ENCODE results near the gene BICDL1. TPM values are rescaled to one million over a fixed set of nuclear protein-coding genes. Genes with fewer than 3 reads are reported as not detected.

Gene BICDL1
- total and polyA plus RNA-seq, 10 donors: 4.5 to 16.0 (median 8.7) TPM

GRCh38 chr12:120103044-120103338 is 114.0 kb downstream of the BICDL1 start:
- TF ChIP-seq POLR2AphosphoS5 (IDR thresholded peaks at IDR 0.05) (no peak), POLR2A (IDR thresholded peaks at IDR 0.05) (no peak), CTCF (IDR thresholded peaks at IDR 0.05 in 8 of 11, conservative IDR thresholded peaks at IDR 0.05 in 3 of 11) (no peak)
- Histone ChIP-seq H3K4me1 (peaks cover 22 to 66% (median 44%) of the 10 kb centered on the region in 6 donors), H3K4me3 (no peak overlapping the region), H3K27me3 (replicated peaks in 1 of 7) (no peaks in the 10 kb centered on the region), H3K27ac (peak overlapping the region in 3 of 8 donors; percentile 67 to 77 (median 68)), H3K9me3 (no peaks in the 10 kb centered on the region), H3K36me3 (peaks cover 0 to 100% (median 75%) of the 10 kb centered on the region in 6 donors)
- 84 to 94% (median 90%) methylated on average over 11 of the region's 11 CpGs for WGBS, 5 donors
- no peak for DNase-seq
- intact Hi-C loops (cut with DNase I; ENCODE audit: low total_unique reads): no loop called here

GRCh38 chr12:120103371-120103770 is 114.3 kb downstream of the BICDL1 start:
- intact Hi-C loops (cut with DNase I; ENCODE audit: low total_unique reads): no loop called here
- Histone ChIP-seq H3K27ac (no peak overlapping the region), H3K4me1 (peaks cover 22 to 69% (median 46%) of the 10 kb centered on the region in 6 donors), H3K36me3 (peaks cover 0 to 100% (median 72%) of the 10 kb centered on the region in 6 donors), H3K27me3 (replicated peaks in 1 of 7) (no peaks in the 10 kb centered on the region), H3K9me3 (no peaks in the 10 kb centered on the region), H3K4me3 (no peak overlapping the region)
- 90 to 97% (median 95%) methylated on average over 11 to 13 of the region's 13 CpGs for WGBS, 5 donors
- no peak for TF ChIP-seq CTCF (IDR thresholded peaks at IDR 0.05 in 8 of 11, conservative IDR thresholded peaks at IDR 0.05 in 3 of 11)
- peak in 1 of 3 donors; percentile 18 for TF ChIP-seq POLR2AphosphoS5 (IDR thresholded peaks at IDR 0.05)
- no peak for DNase-seq

- 83 to 97% (median 92%) methylated on average over 1 of the region's 1 CpG for WGBS, 5 donors
- H3K27ac ChIP-seq: no peak overlapping the region
- H3K36me3 ChIP-seq: peaks cover 0 to 78% (median 51%) of the 10 kb centered on the region in 6 donors
These were observed 117.1 kb downstream of the BICDL1 start for GRCh38 chr12:120106151-120106550.

More at GRCh38 chr12:120106151-120106550, 117.1 kb downstream of the BICDL1 start:
- H3K9me3 ChIP-seq: no peaks in the 10 kb centered on the region
- H3K4me1 ChIP-seq: peaks cover 30 to 80% (median 59%) of the 10 kb centered on the region in 6 donors
- DNase-seq: no peak
- H3K27me3 ChIP-seq (replicated peaks in 1 of 7): no peaks in the 10 kb centered on the region
- TF ChIP-seq CTCF (IDR thresholded peaks at IDR 0.05 in 8 of 11, conservative IDR thresholded peaks at IDR 0.05 in 3 of 11): no peak
- no peak for TF ChIP-seq POLR2AphosphoS5 (IDR thresholded peaks at IDR 0.05)
- TF ChIP-seq POLR2A (IDR thresholded peaks at IDR 0.05): no peak
- no peak overlapping the region for H3K4me3 ChIP-seq
- intact Hi-C loops (cut with DNase I; ENCODE audit: low total_unique reads): no loop called here
